Measurements from ENCODE around the gene TXNL4A. TPM values are rescaled to one million over a fixed set of nuclear protein-coding genes. Genes with fewer than 3 reads are reported as not detected.
"Not testable (repeated sequence)": the region's sequence is repeated elsewhere in the genome, so short reads cannot be mapped to it uniquely, and the experiment has no call there.

Gene TXNL4A
- polyA plus RNA-seq, 1 experiment, result 131 TPM

GRCh38 chr18:80000877-80001276 is 12.5 kb upstream of the TXNL4A start:
- ChIA-PET CTCF (no interaction called here), POLR2A (no interaction called here)
- H3K27me3 ChIP-seq (ENCODE audit: control insufficient read depth, insufficient read depth, low read length), result no peaks in the 10 kb centered on the region
- DNase-seq (ENCODE audit: low read depth, low spot score), result no peak
- no peak overlapping the region for H3K27ac ChIP-seq (ENCODE audit: low read depth, low read length)
- TF ChIP-seq, protein P1, sequence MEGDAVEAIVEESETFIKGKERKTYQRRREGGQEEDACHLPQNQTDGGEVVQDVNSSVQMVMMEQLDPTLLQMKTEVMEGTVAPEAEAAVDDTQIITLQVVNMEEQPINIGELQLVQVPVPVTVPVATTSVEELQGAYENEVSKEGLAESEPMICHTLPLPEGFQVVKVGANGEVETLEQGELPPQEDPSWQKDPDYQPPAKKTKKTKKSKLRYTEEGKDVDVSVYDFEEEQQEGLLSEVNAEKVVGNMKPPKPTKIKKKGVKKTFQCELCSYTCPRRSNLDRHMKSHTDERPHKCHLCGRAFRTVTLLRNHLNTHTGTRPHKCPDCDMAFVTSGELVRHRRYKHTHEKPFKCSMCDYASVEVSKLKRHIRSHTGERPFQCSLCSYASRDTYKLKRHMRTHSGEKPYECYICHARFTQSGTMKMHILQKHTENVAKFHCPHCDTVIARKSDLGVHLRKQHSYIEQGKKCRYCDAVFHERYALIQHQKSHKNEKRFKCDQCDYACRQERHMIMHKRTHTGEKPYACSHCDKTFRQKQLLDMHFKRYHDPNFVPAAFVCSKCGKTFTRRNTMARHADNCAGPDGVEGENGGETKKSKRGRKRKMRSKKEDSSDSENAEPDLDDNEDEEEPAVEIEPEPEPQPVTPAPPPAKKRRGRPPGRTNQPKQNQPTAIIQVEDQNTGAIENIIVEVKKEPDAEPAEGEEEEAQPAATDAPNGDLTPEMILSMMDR (IDR thresholded peaks at IDR 0.05; ENCODE audit: low read depth, low read length), result no peak
- H3K4me3 ChIP-seq (ENCODE audit: low read depth, low read length), result no peak overlapping the region
- H3K9me3 ChIP-seq (ENCODE audit: control insufficient read depth, insufficient read depth, low read length), result peaks cover 10% of the 10 kb centered on the region; the same call in 1 of the 2 replicates

GRCh38 chr18:79999701-80000100 is 11.3 kb upstream of the TXNL4A start:
- peaks cover 10% of the 10 kb centered on the region; the same call in 1 of the 2 replicates for H3K9me3 ChIP-seq (ENCODE audit: control insufficient read depth, insufficient read depth, low read length)
- H3K4me3 ChIP-seq (ENCODE audit: low read depth, low read length); H3K27ac ChIP-seq (ENCODE audit: low read depth, low read length); POLR2A ChIA-PET; DNase-seq (ENCODE audit: low read depth, low spot score); H3K27me3 ChIP-seq (ENCODE audit: control insufficient read depth, insufficient read depth, low read length); CTCF ChIA-PET: not testable (repeated sequence)

DNA sequence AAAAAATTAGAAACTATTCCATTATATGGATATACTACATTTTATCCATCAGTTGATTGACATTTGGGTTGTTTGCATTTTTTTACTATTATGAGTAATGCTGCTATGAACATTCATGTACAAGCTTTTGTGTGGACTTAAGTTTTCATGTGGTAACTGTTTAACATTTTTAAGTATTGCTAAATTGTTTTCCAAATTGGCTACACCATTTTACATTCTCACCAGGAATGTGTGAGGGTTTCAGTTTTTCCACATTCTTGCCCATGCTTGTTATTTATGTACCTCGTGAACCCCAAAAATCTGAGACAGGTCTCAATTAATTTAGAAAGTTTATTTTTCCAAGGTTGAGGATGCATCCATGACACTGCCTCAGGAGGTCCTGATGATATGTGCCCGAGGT is 3.1 kb upstream of the TXNL4A start:
- no peaks in the 10 kb centered on the region for H3K27me3 ChIP-seq (ENCODE audit: control insufficient read depth, insufficient read depth, low read length)
- no peak for DNase-seq (ENCODE audit: low read depth, low spot score)
- ChIA-PET CTCF (no interaction called here), POLR2A (no interaction called here)
- H3K9me3 ChIP-seq (ENCODE audit: control insufficient read depth, insufficient read depth, low read length), result no peaks in the 10 kb centered on the region; the same call in 1 of the 2 replicates
- TF ChIP-seq, protein P1 (IDR thresholded peaks at IDR 0.05; ENCODE audit: low read depth, low read length), result no peak
- H3K27ac ChIP-seq (ENCODE audit: low read depth, low read length), result no peak overlapping the region
- no peak overlapping the region for H3K4me3 ChIP-seq (ENCODE audit: low read depth, low read length)

DNA sequence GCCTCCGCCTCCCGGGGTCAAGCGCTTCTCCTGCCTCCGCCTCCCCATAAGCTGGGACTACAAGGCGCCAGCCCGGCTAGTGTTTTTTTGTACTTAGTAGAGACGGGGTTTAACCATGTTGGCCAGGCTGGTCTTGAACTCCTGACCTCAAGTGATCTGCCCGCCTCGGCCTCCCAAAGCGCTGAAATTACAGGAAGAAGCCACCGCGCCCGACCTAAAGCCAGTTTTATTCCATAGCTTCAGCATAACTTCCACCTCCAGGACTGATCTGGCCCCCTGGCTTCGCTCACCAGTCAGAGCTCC is 783 bp upstream of the TXNL4A start:
- no peaks in the 10 kb centered on the region for H3K27me3 ChIP-seq (ENCODE audit: control insufficient read depth, insufficient read depth, low read length)
- H3K4me3 ChIP-seq (ENCODE audit: low read depth, low read length), result peak overlapping the region; percentile 99
- H3K9me3 ChIP-seq (ENCODE audit: control insufficient read depth, insufficient read depth, low read length), result no peaks in the 10 kb centered on the region; the same call in 1 of the 2 replicates
- ChIA-PET CTCF (no interaction called here), POLR2A (interaction anchor here (2.2 kb wide), 1 partner anchor 45 kb away, joined by 21 read pairs; the partner anchor contains the start of gene RBFA)
- TF ChIP-seq, protein P1 (IDR thresholded peaks at IDR 0.05; ENCODE audit: low read depth, low read length), result no peak
- H3K27ac ChIP-seq (ENCODE audit: low read depth, low read length), result peak overlapping the region; percentile 77
- no peak for DNase-seq (ENCODE audit: low read depth, low spot score)

- H3K4me3 ChIP-seq (ENCODE audit: low read depth, low read length), result peak overlapping the region; percentile 99
- H3K27ac ChIP-seq (ENCODE audit: low read depth, low read length), result peak overlapping the region; percentile 69
- ChIA-PET POLR2A (interaction anchor here (0.7 to 2.2 kb wide), 2 partner anchors 36 to 46 kb away, joined by 3 to 21 read pairs; partner anchors contain the start of genes RBFA and SLC66A2), CTCF (no interaction called here)
- H3K9me3 ChIP-seq (ENCODE audit: control insufficient read depth, insufficient read depth, low read length), result no peaks in the 10 kb centered on the region; the same call in 1 of the 2 replicates
- H3K27me3 ChIP-seq (ENCODE audit: control insufficient read depth, insufficient read depth, low read length), result no peaks in the 10 kb centered on the region
- TF ChIP-seq, protein P1 (IDR thresholded peaks at IDR 0.05; ENCODE audit: low read depth, low read length), result peak; percentile 42
- no peak for DNase-seq (ENCODE audit: low read depth, low spot score)
Observed at GRCh38 chr18:79988071-79988450, 302 bp downstream of the TXNL4A start.

GRCh38 chr18:79987566-79987965 is 797 bp downstream of the TXNL4A start:
- H3K9me3 ChIP-seq (ENCODE audit: control insufficient read depth, insufficient read depth, low read length), result no peaks in the 10 kb centered on the region; the same call in 1 of the 2 replicates
- TF ChIP-seq, protein P1 (IDR thresholded peaks at IDR 0.05; ENCODE audit: low read depth, low read length), result no peak
- CTCF ChIA-PET, result no interaction called here
- POLR2A ChIA-PET, result interaction anchor here (0.7 kb wide), 1 partner anchor 36 kb away, joined by 3 read pairs; the partner anchor contains the start of gene SLC66A2
- peak overlapping the region; percentile 69 for H3K27ac ChIP-seq (ENCODE audit: low read depth, low read length)
- no peak for DNase-seq (ENCODE audit: low read depth, low spot score)
- H3K27me3 ChIP-seq (ENCODE audit: control insufficient read depth, insufficient read depth, low read length), result no peaks in the 10 kb centered on the region
- H3K4me3 ChIP-seq (ENCODE audit: low read depth, low read length), result peak overlapping the region; percentile 99
